Spinal cord (tissue), 10 donors: ENCODE measurements around the gene SLC40A1. TPM values are rescaled to one million over a fixed set of nuclear protein-coding genes. Genes with fewer than 3 reads are reported as not detected.
A peak's percentile ranks its signal among the peaks of the same experiment; 100 is the strongest.

Source experiments
- DNase-seq, 6 donors: peaks; one replicate each; pipeline versions ENCODE4 v3.0.0 to v3.0.0-alpha.2; 2013 to 2015; ENCODE audit warnings: low spot score in 6 of 6, low read depth in 4 of 6
- H3K27ac ChIP-seq: one replicate; pipeline ENCODE4 v1.5.1; 2013; ENCODE audit warnings: low read depth, low read length, control low read depth
- H3K27me3 ChIP-seq: one replicate; pipeline ENCODE4 v1.6.1; 2013; ENCODE audit warnings: low read length; ENCODE audit not compliant: control insufficient read depth, insufficient read depth
- H3K36me3 ChIP-seq: one replicate; pipeline ENCODE4 v1.6.1; 2013; ENCODE audit warnings: low read length; ENCODE audit not compliant: control insufficient read depth, insufficient read depth
- H3K4me1 ChIP-seq: one replicate; pipeline ENCODE4 v1.6.1; 2013; ENCODE audit warnings: low read length; ENCODE audit not compliant: control insufficient read depth, insufficient read depth
- H3K4me3 ChIP-seq: one replicate; pipeline ENCODE4 v1.5.1; 2013; ENCODE audit warnings: low read depth, low read length, control low read depth
- H3K9me3 ChIP-seq: one replicate; pipeline ENCODE4 v1.6.1; 2013; ENCODE audit warnings: low read length; ENCODE audit not compliant: control insufficient read depth, insufficient read depth
- WGBS: methylation state at CpG from one replicate; pipeline ENCODE4 v1.1.5; 2013; ENCODE audit warnings: missing lambda C conversion rate; ENCODE audit not compliant: insufficient coverage; 5-methylcytosine and 5-hydroxymethylcytosine counted together
- polyA plus RNA-seq, 2 donors: library from polyadenylated mRNA; unstranded; fragments of 120-200 nt; gene quantifications; one replicate each; pipeline ENCODE4 v1.2.1, GENCODE V29; 2013; ENCODE audit not compliant: insufficient read length in 2 of 2
- total RNA-seq, 2 donors: library from RNA; depleted of rRNA in 1 of 2; stranded (reverse); fragments of 120-200 nt in 1 of 2; fragments of >200 nt in 1 of 2; gene quantifications; one replicate each; pipeline versions ENCODE4 v1.2.3 to v1.2.4, GENCODE V29; 2013 to 2014
- donor health status: healthy.

The SLC40A1 gene
- total and polyA plus RNA-seq, 4 donors, result 25.7 to 156 (median 41.9) TPM

- peaks cover 3% of the 10 kb centered on the region for H3K27me3 ChIP-seq
- peaks cover 3% of the 10 kb centered on the region for H3K4me1 ChIP-seq
- no peak for DNase-seq
- no peaks in the 10 kb centered on the region for H3K9me3 ChIP-seq
- no peak overlapping the region for H3K4me3 ChIP-seq
- no peak overlapping the region for H3K27ac ChIP-seq
- WGBS, result no CpG with 5 or more reads among the region's 1 CpG
- no peaks in the 10 kb centered on the region for H3K36me3 ChIP-seq
Measured at GRCh38 chr2:189576396-189576795, 4.2 kb downstream of the SLC40A1 start.

- no peak overlapping the region for H3K4me3 ChIP-seq
- no peaks in the 10 kb centered on the region for H3K4me1 ChIP-seq
- H3K27ac ChIP-seq, result no peak overlapping the region
- H3K27me3 ChIP-seq, result no peaks in the 10 kb centered on the region
- H3K36me3 ChIP-seq, result no peaks in the 10 kb centered on the region
- no CpG with 5 or more reads among the region's 5 CpGs for WGBS
- no peaks in the 10 kb centered on the region for H3K9me3 ChIP-seq
- DNase-seq, result no peak
Measured at GRCh38 chr2:189574793-189575475, 5.7 kb downstream of the SLC40A1 start.

- Histone ChIP-seq H3K27ac (no peak overlapping the region), H3K27me3 (no peaks in the 10 kb centered on the region), H3K4me3 (no peak overlapping the region), H3K9me3 (no peaks in the 10 kb centered on the region), H3K4me1 (no peaks in the 10 kb centered on the region), H3K36me3 (no peaks in the 10 kb centered on the region)
- DNase-seq, result no peak
- no CpG with 5 or more reads among the region's 1 CpG for WGBS
Measured at GRCh38 chr2:189570570-189571031, 10.0 kb downstream of the SLC40A1 start.

DNA sequence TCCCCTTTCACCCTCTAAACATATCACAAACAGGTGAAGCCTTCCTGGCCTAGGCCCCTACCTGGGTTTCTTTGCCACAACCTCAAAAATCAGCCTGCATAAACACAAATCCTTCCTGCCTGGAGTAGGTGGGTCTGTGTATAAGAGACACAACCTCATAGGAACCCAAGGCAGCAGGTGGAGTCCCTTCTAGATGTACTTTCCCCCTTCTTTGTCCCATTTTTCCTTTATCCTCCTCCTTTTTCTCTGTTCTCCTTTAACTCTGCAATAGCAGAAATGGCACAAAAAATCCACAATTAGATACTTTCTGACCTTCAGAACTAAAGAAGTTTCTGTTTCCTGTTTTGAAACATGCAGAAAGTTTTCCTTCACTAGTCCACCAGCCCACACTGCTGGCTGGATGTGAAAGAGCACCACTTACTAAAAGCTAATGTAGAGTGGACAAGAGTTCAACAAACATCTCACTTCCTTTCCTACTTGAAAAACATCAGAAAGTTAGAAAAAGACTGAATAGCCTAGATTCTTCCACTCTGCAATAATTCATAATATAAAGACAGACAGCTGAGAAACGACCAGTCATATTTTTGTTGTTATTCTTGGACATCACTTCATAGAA is 11.2 kb downstream of the SLC40A1 start:
- H3K36me3 ChIP-seq, result no peaks in the 10 kb centered on the region
- no CpG with 5 or more reads among the region's 1 CpG for WGBS
- H3K27ac ChIP-seq, result peak overlapping the region; percentile 11
- H3K27me3 ChIP-seq, result no peaks in the 10 kb centered on the region
- H3K4me3 ChIP-seq, result no peak overlapping the region
- no peaks in the 10 kb centered on the region for H3K4me1 ChIP-seq
- no peaks in the 10 kb centered on the region for H3K9me3 ChIP-seq
- no peak for DNase-seq

DNA sequence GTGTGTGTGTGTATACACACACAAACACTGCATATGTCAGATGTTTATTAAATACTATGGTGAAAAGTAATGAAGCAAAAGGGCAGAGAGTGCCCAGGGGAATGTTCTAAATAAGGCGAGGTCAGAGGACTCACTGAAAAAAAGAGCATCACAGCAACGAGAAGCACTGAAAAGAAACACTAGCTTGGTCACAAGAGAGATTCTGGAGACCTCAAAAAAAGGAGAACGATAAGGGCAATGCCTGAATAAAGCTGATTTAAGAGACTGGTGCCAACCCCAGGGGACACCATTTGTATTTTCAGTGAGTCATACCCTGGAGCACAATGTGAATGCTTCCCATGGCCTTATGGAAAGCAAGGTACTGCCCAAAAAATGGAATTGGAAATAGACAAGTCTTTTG is 14.5 kb downstream of the SLC40A1 start:
- WGBS, result 69% methylated on average over 3 of the region's 3 CpGs
- H3K4me3 ChIP-seq, result no peak overlapping the region
- H3K9me3 ChIP-seq, result no peaks in the 10 kb centered on the region
- no peaks in the 10 kb centered on the region for H3K4me1 ChIP-seq
- H3K27me3 ChIP-seq, result no peaks in the 10 kb centered on the region
- H3K27ac ChIP-seq, result no peak overlapping the region
- peaks cover 5% of the 10 kb centered on the region for H3K36me3 ChIP-seq
- no peak for DNase-seq

GRCh38 chr2:189561371-189562038 is 19.1 kb downstream of the SLC40A1 start:
- no CpG with 5 or more reads among the region's 6 CpGs for WGBS
- H3K27ac ChIP-seq, result peak overlapping the region; percentile 8
- H3K4me3 ChIP-seq, result no peak overlapping the region
- H3K27me3 ChIP-seq, result no peaks in the 10 kb centered on the region
- DNase-seq, result no peak
- H3K4me1 ChIP-seq, result no peaks in the 10 kb centered on the region
- no peaks in the 10 kb centered on the region for H3K9me3 ChIP-seq
- H3K36me3 ChIP-seq, result peaks cover 5% of the 10 kb centered on the region

- no peaks in the 10 kb centered on the region for H3K9me3 ChIP-seq
- peaks cover 5% of the 10 kb centered on the region for H3K36me3 ChIP-seq
- no peaks in the 10 kb centered on the region for H3K4me1 ChIP-seq
- no peaks in the 10 kb centered on the region for H3K27me3 ChIP-seq
- peak overlapping the region; percentile 40 for H3K27ac ChIP-seq
- no peak overlapping the region for H3K4me3 ChIP-seq
- no peak for DNase-seq
Measured at GRCh38 chr2:189560273-189560586, 20.4 kb downstream of the SLC40A1 start.

DNA sequence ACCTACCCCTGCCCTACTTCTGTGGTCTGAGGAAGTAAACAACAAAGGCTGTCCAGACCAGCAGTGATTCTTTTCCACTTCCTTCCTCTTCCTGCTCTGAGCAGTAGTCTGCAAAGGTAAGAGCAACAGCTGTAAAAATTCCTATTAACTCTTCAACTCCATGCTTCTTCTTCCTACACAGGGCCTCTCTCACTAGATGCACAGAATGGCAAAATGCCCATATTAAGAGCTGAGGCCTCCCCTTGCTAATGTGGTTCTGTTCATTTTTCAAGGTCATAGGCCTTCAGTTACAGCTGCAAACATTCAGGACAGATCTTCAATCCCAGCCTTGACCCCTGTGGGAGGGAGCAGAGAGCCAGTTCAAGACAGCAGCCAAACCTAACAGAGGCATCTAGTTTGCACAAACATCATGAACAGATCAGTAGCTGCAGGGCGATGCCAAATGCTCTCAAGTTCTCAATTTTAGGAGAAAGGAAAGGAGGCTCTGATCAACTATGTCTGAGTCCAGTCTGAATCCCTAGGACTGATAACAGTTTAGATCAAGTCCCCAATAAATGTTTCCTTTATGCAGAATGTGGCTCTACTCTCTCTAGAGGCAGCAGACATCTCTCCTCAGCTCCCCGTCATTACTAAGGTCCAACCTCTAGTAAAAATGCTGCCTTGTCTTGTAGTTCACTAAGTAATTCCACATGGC is 20.9 kb downstream of the SLC40A1 start:
- no peak overlapping the region for H3K4me3 ChIP-seq
- 67% methylated on average over 1 of the region's 2 CpGs for WGBS
- H3K36me3 ChIP-seq, result peaks cover 5% of the 10 kb centered on the region
- no peaks in the 10 kb centered on the region for H3K9me3 ChIP-seq
- no peaks in the 10 kb centered on the region for H3K27me3 ChIP-seq
- peak overlapping the region; percentile 40 for H3K27ac ChIP-seq
- DNase-seq, result peak in 1 of 6 donors; percentile 63
- H3K4me1 ChIP-seq, result no peaks in the 10 kb centered on the region

GRCh38 chr2:189558516-189559272 is 21.9 kb downstream of the SLC40A1 start:
- Histone ChIP-seq H3K27ac (no peak overlapping the region), H3K36me3 (peaks cover under 1% of the 10 kb centered on the region), H3K9me3 (no peaks in the 10 kb centered on the region), H3K4me1 (no peaks in the 10 kb centered on the region), H3K27me3 (no peaks in the 10 kb centered on the region), H3K4me3 (no peak overlapping the region)
- 91% methylated on average over 3 of the region's 6 CpGs for WGBS
- no peak for DNase-seq
